HG03571 (cell line): ENCODE measurements around the gene LEP.

Experiments
- ATAC-seq: cut with Tn5 transposase; IDR thresholded peaks from one replicate; pipeline ENCODE4 v1.9.1; 2021; ENCODE audit not compliant: unreplicated experiment

LEP gene

DNA sequence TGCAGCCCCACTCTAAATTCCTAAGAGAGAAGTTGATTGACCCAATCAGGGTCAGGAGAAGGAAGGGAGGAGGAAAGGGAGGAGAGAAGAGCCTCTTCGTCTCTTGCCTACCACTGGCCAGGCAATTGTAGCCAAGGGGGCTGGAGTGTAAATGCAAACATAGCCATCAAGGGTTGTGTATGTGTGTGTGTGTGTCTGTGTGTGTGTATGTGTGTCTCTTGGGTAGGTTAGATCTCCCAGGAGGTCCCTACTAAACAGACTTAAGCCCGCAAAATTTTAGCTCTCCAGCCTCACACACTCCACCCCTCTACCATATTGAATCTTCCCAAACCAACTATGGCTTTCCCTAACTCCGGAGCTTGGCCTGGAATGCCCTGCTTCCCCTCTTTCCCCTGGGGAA lies 3.8 kb downstream of the LEP start:
- no peak for ATAC-seq

GRCh38 chr7:128247108-128247507 lies 6.0 kb downstream of the LEP start:
- ATAC-seq: no peak

DNA sequence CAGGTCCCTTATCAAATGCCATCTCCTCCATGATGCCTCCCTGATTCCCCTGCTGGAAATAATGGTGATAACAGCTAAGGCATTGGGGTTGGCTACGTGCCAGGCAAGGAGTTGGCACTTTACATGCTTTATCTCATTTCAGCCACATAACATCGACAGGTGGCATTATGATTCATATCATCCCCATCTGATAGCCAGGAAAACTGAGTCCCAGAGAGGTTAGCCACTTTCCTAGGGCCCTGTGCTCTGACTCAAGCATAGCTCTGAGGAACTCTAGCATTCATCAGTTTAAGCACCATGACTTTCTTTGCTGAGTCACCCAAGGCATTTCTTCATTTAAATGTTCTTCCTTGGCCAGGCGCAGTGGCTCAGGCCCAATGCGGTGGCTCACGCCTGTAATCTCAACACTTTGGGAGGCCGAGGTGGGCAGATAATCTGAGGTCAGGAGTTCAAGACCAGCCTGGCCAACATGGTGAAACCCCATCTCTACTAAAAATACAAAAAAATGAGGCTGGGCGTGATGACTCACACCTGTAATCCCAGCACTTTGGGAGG lies 6.6 kb downstream of the LEP start:
- ATAC-seq: no peak

GRCh38 chr7:128251337-128251736 lies 10.3 kb downstream of the LEP start:
- ATAC-seq: no peak

GRCh38 chr7:128253701-128254100 lies 12.6 kb downstream of the LEP start:
- no peak for ATAC-seq

- ATAC-seq: no peak
These were observed 13.4 kb downstream of the LEP start for GRCh38 chr7:128254470-128254869.

- ATAC-seq: no peak
These were observed 14.2 kb downstream of the LEP start for GRCh38 chr7:128255271-128255670.

- ATAC-seq: no peak
These were observed 16.4 kb downstream of the LEP start for GRCh38 chr7:128257458-128257857.

DNA sequence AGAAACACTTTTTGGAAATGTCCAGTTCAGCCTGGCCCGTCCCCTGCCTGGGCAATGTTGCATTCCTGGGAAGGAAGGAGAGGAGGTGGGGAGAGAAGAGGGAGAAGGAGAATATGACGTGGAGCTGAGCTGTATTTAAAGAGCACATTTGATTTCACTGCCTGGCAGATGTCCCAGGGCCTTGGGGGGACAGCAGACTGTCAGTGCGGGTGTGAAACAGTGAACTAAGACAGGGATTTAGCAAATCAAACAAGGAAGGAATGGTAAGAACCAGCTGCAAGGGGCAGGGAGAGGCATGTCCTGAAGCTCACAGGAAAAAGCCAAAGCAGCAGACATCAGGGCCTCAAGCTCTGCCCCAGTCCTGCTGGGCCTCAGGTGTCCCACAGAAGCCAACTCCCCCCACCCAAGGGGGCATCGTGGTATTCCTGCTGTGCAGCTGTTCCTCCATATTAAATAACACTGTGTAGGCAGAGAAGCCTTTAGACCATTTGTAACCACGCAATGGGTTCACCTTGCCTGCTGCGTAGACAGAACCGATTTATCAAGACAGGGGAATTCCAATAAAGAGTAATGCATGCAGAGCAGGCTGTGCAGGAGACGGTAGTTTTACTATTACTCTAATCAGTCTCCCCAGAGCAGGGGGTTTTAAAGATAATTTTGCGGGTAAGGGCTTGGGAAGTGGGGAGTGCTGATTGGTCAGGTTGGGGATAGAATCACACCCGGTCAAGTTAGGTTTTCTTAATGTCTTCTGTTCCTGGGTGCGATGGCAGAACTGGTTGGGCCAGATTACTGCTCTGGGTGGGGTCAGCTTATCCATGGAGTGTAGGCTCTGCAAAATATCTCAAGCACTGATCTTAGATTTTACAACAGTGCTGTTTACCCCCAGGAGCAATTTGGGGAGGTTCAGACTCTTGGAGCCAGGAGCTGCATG lies 18.3 kb downstream of the LEP start:
- no peak for ATAC-seq

GRCh38 chr7:128260069-128260795 lies 19.2 kb downstream of the LEP start:
- no peak for ATAC-seq

GRCh38 chr7:128262273-128263028 lies 21.4 kb downstream of the LEP start:
- ATAC-seq: no peak

DNA sequence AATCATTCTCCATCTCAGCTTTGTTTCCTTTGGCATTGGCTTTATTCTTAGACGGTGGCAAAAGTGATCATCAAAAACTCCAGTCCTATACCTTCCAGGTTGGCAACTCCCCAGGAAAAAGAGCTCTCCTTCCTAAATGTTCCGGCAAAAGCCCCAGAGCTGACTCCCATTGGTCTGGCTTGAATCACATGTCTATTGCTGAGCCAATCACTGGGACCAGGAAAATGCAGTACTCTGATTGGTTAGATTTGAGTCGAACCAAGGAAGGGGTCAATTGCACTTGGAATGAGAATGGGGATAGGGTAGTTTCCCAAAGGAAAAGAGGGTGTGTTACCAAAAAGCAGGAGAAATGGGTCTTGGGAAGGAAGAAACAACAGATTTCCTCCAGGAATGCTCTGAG lies 22.3 kb downstream of the LEP start:
- no peak for ATAC-seq

GRCh38 chr7:128264477-128264876 lies 23.4 kb downstream of the LEP start:
- no peak for ATAC-seq

DNA sequence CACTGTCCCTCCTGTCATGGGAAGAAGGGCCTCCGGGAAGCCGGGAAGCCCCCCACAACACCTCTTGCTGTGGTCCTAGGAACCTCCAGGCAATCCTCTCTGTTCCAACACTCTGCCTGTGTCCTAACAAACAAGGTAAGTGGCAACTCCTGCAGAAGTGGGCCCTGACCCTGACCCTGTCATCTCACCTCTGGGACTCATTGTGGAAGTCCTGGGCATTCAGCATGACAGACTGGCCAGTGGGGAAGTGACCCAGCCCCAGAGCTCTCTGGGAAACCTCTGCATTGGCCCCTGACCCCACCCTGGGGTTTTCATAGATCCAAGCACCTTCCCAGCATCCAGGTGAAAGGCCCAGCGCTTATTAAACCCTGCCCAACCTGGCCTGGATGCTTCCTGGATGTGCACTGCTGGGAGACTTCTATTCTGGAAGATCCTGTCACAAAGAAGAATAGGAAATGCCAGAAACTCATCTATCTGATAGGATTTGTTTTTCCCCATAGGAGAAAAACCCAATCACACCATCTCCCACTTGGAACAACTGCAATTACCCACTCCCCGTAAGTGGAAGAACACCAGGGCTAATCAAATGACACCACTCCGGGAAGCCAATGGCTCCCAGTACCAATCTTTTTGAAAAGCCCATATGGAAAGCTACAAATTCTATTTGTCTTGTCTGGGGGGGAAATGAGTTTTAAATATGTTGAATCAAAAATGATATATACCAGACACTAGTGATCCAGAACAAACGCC lies 24.3 kb downstream of the LEP start:
- ATAC-seq: no peak

DNA sequence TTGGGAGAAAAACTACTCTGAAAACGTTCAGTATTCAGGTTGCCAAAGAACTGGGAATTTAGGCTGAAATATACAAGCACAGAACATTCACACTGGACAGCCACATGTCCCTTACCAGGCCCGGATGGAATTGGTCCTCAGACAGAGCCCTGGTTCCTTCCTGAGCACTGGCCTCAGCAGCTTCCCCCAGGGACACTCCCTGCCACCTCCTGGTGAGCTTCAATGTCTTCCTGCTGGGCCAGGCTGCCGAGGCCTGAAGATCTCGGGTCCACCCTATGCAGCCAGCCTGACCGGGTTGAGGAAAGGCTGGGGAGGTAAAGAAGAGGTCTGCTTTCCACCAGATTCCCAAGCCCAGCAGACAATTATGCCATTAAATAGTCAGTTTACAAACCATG lies 24.8 kb downstream of the LEP start:
- no peak for ATAC-seq

DNA sequence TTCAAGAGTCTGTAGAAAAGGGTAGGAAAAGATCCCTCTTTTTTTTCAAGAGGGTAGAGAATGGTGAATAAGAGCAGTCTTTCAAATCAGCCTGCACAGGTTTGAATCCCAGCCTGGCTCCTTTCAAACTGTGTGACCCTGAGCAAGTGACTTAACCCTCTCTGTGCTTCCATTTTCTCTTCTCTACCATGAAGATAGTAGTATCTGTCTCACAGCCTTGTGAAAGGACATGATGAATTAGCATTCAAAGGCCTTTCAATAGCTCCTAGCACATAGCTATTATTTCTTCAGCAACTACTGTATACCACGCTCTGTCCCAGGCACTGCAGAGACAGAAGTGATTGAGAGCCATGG lies 25.4 kb downstream of the LEP start:
- no peak for ATAC-seq

GRCh38 chr7:128266883-128267594 lies 26.0 kb downstream of the LEP start:
- no peak for ATAC-seq

GRCh38 chr7:128267595-128267924 lies 26.5 kb downstream of the LEP start:
- ATAC-seq: no peak

GRCh38 chr7:128268233-128268632 lies 27.2 kb downstream of the LEP start:
- ATAC-seq: no peak

GRCh38 chr7:128270826-128271272 lies 29.8 kb downstream of the LEP start:
- no peak for ATAC-seq
